Ishikawa (cell line): ENCODE results near the gene OS9.

Experiments
- EGR1 ChIP-seq: IDR thresholded peaks from 2 replicates; pipeline ENCODE4 v1.6.1; 2012
- EP300 ChIP-seq: IDR thresholded peaks from 2 replicates; pipeline ENCODE4 v1.6.1; 2012; ENCODE audit warnings: borderline replicate concordance
- FOXM1 ChIP-seq: IDR thresholded peaks from 2 replicates; pipeline ENCODE4 v1.6.1; 2012; ENCODE audit warnings: low read depth, borderline replicate concordance
- MAX ChIP-seq: IDR thresholded peaks from 2 replicates; pipeline ENCODE4 v1.6.1; 2012
- NFIC ChIP-seq: IDR thresholded peaks from 2 replicates; pipeline ENCODE4 v1.6.1; 2012
- RAD21 ChIP-seq: IDR thresholded peaks from 2 replicates; pipeline ENCODE4 v1.6.1; 2012; ENCODE audit warnings: low read depth
- REST ChIP-seq: IDR thresholded peaks from 2 replicates; pipeline ENCODE4 v1.6.1; 2012; ENCODE audit warnings: low read depth, mild to moderate bottlenecking
- TAF1 ChIP-seq: IDR thresholded peaks from 2 replicates; pipeline ENCODE4 v1.6.1; 2012; ENCODE audit warnings: low read depth, mild to moderate bottlenecking
- TEAD4 ChIP-seq: IDR thresholded peaks from 2 replicates; pipeline ENCODE4 v1.6.1; 2012
- YY1 ChIP-seq: IDR thresholded peaks from 2 replicates; pipeline ENCODE4 v1.6.1; 2012; ENCODE audit warnings: low read depth
- ZBTB7A ChIP-seq: IDR thresholded peaks from 2 replicates; pipeline ENCODE4 v1.6.1; 2012; ENCODE audit warnings: low read depth

- TF ChIP-seq REST = no peak
- TF ChIP-seq MAX = no peak
- TF ChIP-seq EGR1 = no peak
- no peak for TF ChIP-seq EP300
- TF ChIP-seq TEAD4 = no peak
- no peak for TF ChIP-seq TAF1
- TF ChIP-seq NFIC = no peak
- TF ChIP-seq RAD21 = no peak
- TF ChIP-seq FOXM1 = no peak; the same call in 1 of the 2 replicates
- no peak for TF ChIP-seq YY1
- no peak for TF ChIP-seq ZBTB7A
Observed at GRCh38 chr12:57745485-57745881, 51.6 kb downstream of the OS9 start.
